Measurements from ENCODE around the gene ARHGEF40. TPM values are rescaled to one million over a fixed set of nuclear protein-coding genes. Genes with fewer than 3 reads are reported as not detected.

ARHGEF40 gene
- total RNA-seq, 1 experiment from 2014 or later = 2.7 TPM

- no peak overlapping the region for H3K4me3 ChIP-seq (ENCODE audit: low read length)
- CTCF ChIA-PET = interaction anchor here (0.6 kb wide), 1 partner anchor 21 kb away, joined by 3 read pairs; no protein-coding TSS in a partner anchor
- H4K20me1 ChIP-seq (ENCODE audit: low read length) = no peaks in the 10 kb centered on the region
- H2AFZ ChIP-seq (ENCODE audit: low read length) = no peak overlapping the region
- no peaks in the 10 kb centered on the region for H3F3A ChIP-seq (ENCODE audit: low read length, unreplicated experiment)
- no peaks in the 10 kb centered on the region for H3K36me3 ChIP-seq (ENCODE audit: low read depth, low read length)
- no peak overlapping the region for H3K9ac ChIP-seq (ENCODE audit: low read length)
- H3K79me2 ChIP-seq (ENCODE audit: low read length) = no peaks in the 10 kb centered on the region
- TF ChIP-seq CTCF (conservative IDR thresholded peaks at IDR 0.05; ENCODE audit: low read depth, low read length) (no peak), EZH2 (IDR thresholded peaks at IDR 0.05; ENCODE audit: low read length, unreplicated experiment) (no peak), EZH2phosphoT487 (IDR thresholded peaks at IDR 0.05; ENCODE audit: borderline replicate concordance, low read length) (no peak)
- peak; percentile 49 for ATAC-seq
- no peaks in the 10 kb centered on the region for H3K4me1 ChIP-seq (ENCODE audit: insufficient read depth, low read length)
- no peaks in the 10 kb centered on the region for H3K9me2 ChIP-seq (replicated peaks; ENCODE audit: low read length)
- POLR2A ChIA-PET (ENCODE audit: unreplicated experiment) = interaction anchor here (0.7 kb wide), 1 partner anchor 478 kb away, joined by 7 read pairs; no protein-coding TSS in a partner anchor
- intact Hi-C loops (cut with micrococcal nuclease) = no loop called here
- DNase-seq = peak; percentile 53
- H3K9me3 ChIP-seq (ENCODE audit: low read length) = no peaks in the 10 kb centered on the region
- BruUV-seq (replicated peaks) = no TSS peak
- H3K27me3 ChIP-seq (ENCODE audit: low read length) = no peaks in the 10 kb centered on the region
- no peak overlapping the region for H3K4me2 ChIP-seq (ENCODE audit: low read length)
- no peak overlapping the region for H3K27ac ChIP-seq (ENCODE audit: low read length)
Observed at GRCh38 chr14:21087294-21088091, 17.4 kb downstream of the ARHGEF40 start.

- H3K9me2 ChIP-seq (replicated peaks; ENCODE audit: low read length) = no peaks in the 10 kb centered on the region
Observed at GRCh38 chr14:21088687-21089086, 18.6 kb downstream of the ARHGEF40 start.

More at GRCh38 chr14:21088687-21089086, 18.6 kb downstream of the ARHGEF40 start:
- Histone ChIP-seq H4K20me1 (ENCODE audit: low read length) (no peaks in the 10 kb centered on the region), H3K4me1 (ENCODE audit: insufficient read depth, low read length) (no peaks in the 10 kb centered on the region), H3K4me2 (ENCODE audit: low read length) (no peak overlapping the region), H3K27ac (ENCODE audit: low read length) (no peak overlapping the region), H3K9me3 (ENCODE audit: low read length) (no peaks in the 10 kb centered on the region), H3K36me3 (ENCODE audit: low read depth, low read length) (no peaks in the 10 kb centered on the region), H3F3A (ENCODE audit: low read length, unreplicated experiment) (no peaks in the 10 kb centered on the region), H2AFZ (ENCODE audit: low read length) (no peak overlapping the region), H3K4me3 (ENCODE audit: low read length) (no peak overlapping the region), H3K27me3 (ENCODE audit: low read length) (no peaks in the 10 kb centered on the region), H3K79me2 (ENCODE audit: low read length) (no peaks in the 10 kb centered on the region), H3K9ac (ENCODE audit: low read length) (no peak overlapping the region)
- DNase-seq = no peak
- ChIA-PET POLR2A (ENCODE audit: unreplicated experiment) (no interaction called here), CTCF (interaction anchor here (1.2 kb wide), 1 partner anchor 22 kb away, joined by 3 read pairs; no protein-coding TSS in a partner anchor)
- BruUV-seq (replicated peaks) = no TSS peak
- no peak for TF ChIP-seq EZH2phosphoT487 (IDR thresholded peaks at IDR 0.05; ENCODE audit: borderline replicate concordance, low read length)
- TF ChIP-seq EZH2 (IDR thresholded peaks at IDR 0.05; ENCODE audit: low read length, unreplicated experiment) = no peak
- TF ChIP-seq CTCF (conservative IDR thresholded peaks at IDR 0.05; ENCODE audit: low read depth, low read length) = no peak
- intact Hi-C loops (cut with micrococcal nuclease) = no loop called here
- no peak for ATAC-seq
